Ishikawa (cell line): ENCODE results near the gene C3orf18.

Experiments used
- CREB1 ChIP-seq: IDR thresholded peaks from 2 replicates; pipeline ENCODE4 v1.6.1; 2012; ENCODE audit warnings: low read depth
- EGR1 ChIP-seq: IDR thresholded peaks from 2 replicates; pipeline ENCODE4 v1.6.1; 2012
- MAX ChIP-seq: IDR thresholded peaks from 2 replicates; pipeline ENCODE4 v1.6.1; 2012
- NFIC ChIP-seq: IDR thresholded peaks from 2 replicates; pipeline ENCODE4 v1.6.1; 2012
- RAD21 ChIP-seq: IDR thresholded peaks from 2 replicates; pipeline ENCODE4 v1.6.1; 2012; ENCODE audit warnings: low read depth
- REST ChIP-seq: IDR thresholded peaks from 2 replicates; pipeline ENCODE4 v1.6.1; 2012; ENCODE audit warnings: low read depth, mild to moderate bottlenecking
- TAF1 ChIP-seq: IDR thresholded peaks from 2 replicates; pipeline ENCODE4 v1.6.1; 2012; ENCODE audit warnings: low read depth, mild to moderate bottlenecking
- TCF12 ChIP-seq: IDR thresholded peaks from 2 replicates; pipeline ENCODE4 v1.6.1; 2012; ENCODE audit warnings: low read depth
- TEAD4 ChIP-seq: IDR thresholded peaks from 2 replicates; pipeline ENCODE4 v1.6.1; 2012
- USF1 ChIP-seq: IDR thresholded peaks from 2 replicates; pipeline ENCODE4 v1.6.1; 2012
- YY1 ChIP-seq: IDR thresholded peaks from 2 replicates; pipeline ENCODE4 v1.6.1; 2012; ENCODE audit warnings: low read depth

DNA sequence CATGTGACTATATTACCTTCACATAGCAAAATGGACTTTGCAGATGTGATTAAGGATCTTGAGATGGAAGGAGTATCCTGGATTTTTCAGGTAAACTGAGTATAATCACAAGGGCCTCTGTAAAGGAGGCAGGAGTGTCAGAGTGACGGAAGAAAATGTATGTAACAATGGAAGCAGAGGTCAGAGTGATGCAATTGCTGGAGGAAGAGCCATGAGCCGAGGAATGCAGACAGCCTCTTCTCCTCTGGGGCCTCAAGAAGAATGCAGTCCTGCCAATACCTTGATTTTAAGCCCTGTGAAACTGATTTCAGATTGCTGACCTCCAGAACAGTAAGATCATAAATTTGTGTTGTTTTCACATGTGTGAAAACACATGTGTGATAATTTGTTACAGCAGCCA, 16.8 kb upstream of the C3orf18 start:
- TF ChIP-seq EGR1 (no peak), RAD21 (no peak), CREB1 (no peak), TEAD4 (no peak), TCF12 (no peak), TAF1 (no peak), YY1 (no peak), NFIC (no peak), REST (no peak), MAX (no peak), USF1 (no peak)
